Tibial artery (tissue), 4 donors: ENCODE measurements around the gene NOL4L.

ENCODE experiments used
- DNase-seq, 2 donors: peaks; one replicate each; pipeline ENCODE4 v3.0.0-alpha.2; 2019
- H3K27ac ChIP-seq, 2 donors: fragments of 200-600 bp; sonication (generic) in 1 of 2; 1 replicate in 1 of 2; 2 replicates in 1 of 2; pipeline ENCODE4 v1.5.1; 2018 to 2019; ENCODE audit warnings: mild to moderate bottlenecking in 1 of 2
- H3K27me3 ChIP-seq, 2 donors: fragments of 200-600 bp; sonication (generic) in 1 of 2; one replicate each; pipeline versions ENCODE4 v1.5.1 to v1.6.0; 2016 to 2019
- H3K36me3 ChIP-seq, 3 donors: fragments of 200-600 bp; sonication (generic) in 2 of 3; one replicate each; pipeline ENCODE4 v1.5.1; 2016 to 2019; ENCODE audit warnings: mild to moderate bottlenecking in 2 of 3
- H3K4me1 ChIP-seq, 4 donors: fragments of 200-600 bp; sonication (generic) in 2 of 4; 1 replicate in 3 of 4; 2 replicates in 1 of 4; pipeline ENCODE4 v1.5.1; 2016 to 2019
- H3K4me3 ChIP-seq, 2 donors: fragments of 200-600 bp; sonication (generic) in 1 of 2; 1 replicate in 1 of 2; 2 replicates in 1 of 2; pipeline ENCODE4 v1.5.1; 2018 to 2019; ENCODE audit warnings: mild to moderate bottlenecking in 2 of 2
- H3K9me3 ChIP-seq, 3 donors: fragments of 200-600 bp; sonication (generic) in 1 of 3; one replicate each; pipeline ENCODE4 v1.5.1; 2016 to 2019
- CTCF ChIP-seq, 2 experiments: fragments of 200-600 bp in 1 of 2; fragments of 450-650 bp in 1 of 2; IDR thresholded peaks; one replicate each; pipeline ENCODE4 v1.5.1; 2017 to 2019; ENCODE audit warnings: antibody characterized with exemption in 2 of 2, mild to moderate bottlenecking in 1 of 2, moderate library complexity in 1 of 2
- intact Hi-C: fragments of 100-400 bp; cut with DNase I; formaldehyde crosslinking; loops from one replicate; pipeline ENCODE4 v1.15.0; 2023; ENCODE audit warnings: low total_unique reads

The NOL4L gene

GRCh38 chr20:32559205-32559752 is 25.9 kb downstream of the NOL4L start:
- intact Hi-C loops, result no loop called here
- Histone ChIP-seq H3K4me1 (peaks cover 0 to 7% (median 3%) of the 10 kb centered on the region in 4 donors), H3K4me3 (no peak overlapping the region), H3K9me3 (no peaks in the 10 kb centered on the region), H3K27ac (no peak overlapping the region), H3K36me3 (no peaks in the 10 kb centered on the region), H3K27me3 (peaks cover 0 to 27% of the 10 kb centered on the region in 2 donors)
- TF ChIP-seq CTCF (IDR thresholded peaks at IDR 0.05), result no peak
- DNase-seq, result no peak

- H3K4me1 ChIP-seq, result peaks cover 0 to 7% (median 3%) of the 10 kb centered on the region in 4 donors
- intact Hi-C loops, result no loop called here
- H3K4me3 ChIP-seq, result no peak overlapping the region
- no peak for DNase-seq
- no peaks in the 10 kb centered on the region for H3K36me3 ChIP-seq
- H3K27ac ChIP-seq, result no peak overlapping the region
- H3K27me3 ChIP-seq, result peaks cover 0 to 27% of the 10 kb centered on the region in 2 donors
- TF ChIP-seq CTCF (IDR thresholded peaks at IDR 0.05), result no peak
- H3K9me3 ChIP-seq, result no peaks in the 10 kb centered on the region
Observed at GRCh38 chr20:32558526-32558925, 26.6 kb downstream of the NOL4L start.

GRCh38 chr20:32557319-32557718 is 27.8 kb downstream of the NOL4L start:
- no peak for TF ChIP-seq CTCF (IDR thresholded peaks at IDR 0.05)
- Histone ChIP-seq H3K9me3 (no peaks in the 10 kb centered on the region), H3K4me1 (peaks cover 0 to 7% (median 3%) of the 10 kb centered on the region in 4 donors), H3K27me3 (peaks cover 0 to 27% of the 10 kb centered on the region in 2 donors), H3K36me3 (no peaks in the 10 kb centered on the region), H3K27ac (no peak overlapping the region), H3K4me3 (no peak overlapping the region)
- intact Hi-C loops, result no loop called here
- DNase-seq, result no peak

- peaks cover 0 to 27% of the 10 kb centered on the region in 2 donors for H3K27me3 ChIP-seq
- H3K4me1 ChIP-seq, result peaks cover 0 to 7% (median 3%) of the 10 kb centered on the region in 4 donors
- no peaks in the 10 kb centered on the region for H3K9me3 ChIP-seq
- no peak for DNase-seq
- intact Hi-C loops, result no loop called here
- H3K4me3 ChIP-seq, result no peak overlapping the region
- H3K27ac ChIP-seq, result no peak overlapping the region
- TF ChIP-seq CTCF (IDR thresholded peaks at IDR 0.05), result no peak
- no peaks in the 10 kb centered on the region for H3K36me3 ChIP-seq
Observed at GRCh38 chr20:32556312-32557184, 28.6 kb downstream of the NOL4L start.

- H3K9me3 ChIP-seq, result no peaks in the 10 kb centered on the region
- no peak overlapping the region for H3K27ac ChIP-seq
- H3K4me1 ChIP-seq, result peaks cover 0 to 7% (median 3%) of the 10 kb centered on the region in 4 donors
- peaks cover 0 to 24% of the 10 kb centered on the region in 2 donors for H3K27me3 ChIP-seq
- H3K4me3 ChIP-seq, result no peak overlapping the region
- no peak for TF ChIP-seq CTCF (IDR thresholded peaks at IDR 0.05)
- DNase-seq, result no peak
- intact Hi-C loops, result no loop called here
- no peaks in the 10 kb centered on the region for H3K36me3 ChIP-seq
Observed at GRCh38 chr20:32555584-32555983, 29.5 kb downstream of the NOL4L start.
